ENCODE data around the gene PTPN6.

- TF ChIP-seq TAF1 (IDR thresholded peaks at IDR 0.05; ENCODE audit: borderline replicate concordance, low read depth, low read length) = no peak
- no peak for TF ChIP-seq POLR2AphosphoS5 (IDR thresholded peaks at IDR 0.05; ENCODE audit: low read depth, low read length)
These were observed 36.8 kb upstream of the PTPN6 start, which contains the start of gene ENO2 for GRCh38 chr12:6914246-6914946.

Data from GM12892 (cell line).